ENCODE measurements around the gene CYTH3. TPM values are rescaled to one million over a fixed set of nuclear protein-coding genes. Genes with fewer than 3 reads are reported as not detected.

The CYTH3 gene
- total RNA-seq, 1 donor: 33.2 TPM

- no peak overlapping the region for H3K4me3 ChIP-seq (ENCODE audit: low read depth, low read length)
- TF ChIP-seq CTCF (IDR thresholded peaks at IDR 0.05; ENCODE audit: insufficient read depth, low read depth, low read length): no peak
- DNase-seq (ENCODE audit: low read depth): no peak
These were observed 7.5 kb upstream of the CYTH3 start for GRCh38 chr7:6279937-6280336.

GRCh38 chr7:6279341-6279740, 6.9 kb upstream of the CYTH3 start:
- no peak for DNase-seq (ENCODE audit: low read depth)

DNA sequence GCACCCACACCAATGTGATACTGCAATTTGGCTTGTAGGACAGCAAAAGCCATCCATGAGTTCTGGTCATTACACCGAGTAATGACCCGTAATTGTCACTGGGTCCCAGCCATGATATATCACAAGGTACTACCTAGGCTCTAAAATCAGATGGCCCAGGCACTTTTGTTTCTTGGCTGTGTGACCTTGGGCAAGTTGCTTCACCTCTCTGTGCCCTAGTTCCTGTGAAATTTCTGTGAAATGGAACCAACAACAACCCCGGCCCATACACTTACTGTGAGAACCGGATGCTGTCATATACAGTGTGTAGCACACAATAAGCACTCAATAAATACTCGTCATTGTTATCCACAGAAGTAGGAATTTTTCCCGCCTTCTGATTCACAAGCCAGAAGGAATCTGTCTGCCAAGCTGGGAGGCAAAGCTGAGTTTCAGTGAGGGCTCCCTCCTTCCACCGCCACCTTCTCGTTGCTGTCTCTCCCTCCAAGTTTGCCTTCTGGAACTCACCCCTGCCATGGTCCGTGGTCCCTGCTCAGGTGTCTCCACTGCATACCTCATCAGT, 6.4 kb upstream of the CYTH3 start:
- TF ChIP-seq CTCF (IDR thresholded peaks at IDR 0.05; ENCODE audit: insufficient read depth, low read depth, low read length): no peak
- DNase-seq (ENCODE audit: low read depth): no peak
- H3K4me3 ChIP-seq (ENCODE audit: low read depth, low read length): no peak overlapping the region

More at GRCh38 chr7:6279341-6279740, 6.9 kb upstream of the CYTH3 start:
- no peak for TF ChIP-seq CTCF (IDR thresholded peaks at IDR 0.05; ENCODE audit: insufficient read depth, low read depth, low read length)
- no peak overlapping the region for H3K4me3 ChIP-seq (ENCODE audit: low read depth, low read length)

DNA sequence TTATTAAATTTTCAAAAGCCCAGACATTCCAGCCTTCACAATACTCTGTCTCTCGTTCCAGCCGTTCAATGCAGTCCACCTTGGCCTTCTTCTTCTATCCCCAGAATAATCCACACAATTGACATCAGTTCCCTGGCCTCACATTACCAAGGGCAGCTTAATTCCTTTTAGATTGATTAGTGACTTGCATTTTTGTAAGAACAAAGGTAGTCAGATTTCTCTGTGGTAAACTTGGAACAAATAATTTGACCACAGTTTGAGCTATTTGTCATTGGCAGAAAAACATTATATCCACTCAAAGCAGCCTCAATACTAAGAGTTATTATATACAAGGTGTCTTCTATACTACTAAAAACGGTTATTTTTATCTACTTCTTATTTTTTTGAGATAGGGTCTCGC, 5.1 kb upstream of the CYTH3 start:
- TF ChIP-seq CTCF (IDR thresholded peaks at IDR 0.05; ENCODE audit: insufficient read depth, low read depth, low read length): no peak

GRCh38 chr7:6276911-6277408, 4.5 kb upstream of the CYTH3 start:
- no peak for DNase-seq (ENCODE audit: low read depth)
- H3K4me3 ChIP-seq (ENCODE audit: low read depth, low read length): no peak overlapping the region
- no peak for TF ChIP-seq CTCF (IDR thresholded peaks at IDR 0.05; ENCODE audit: insufficient read depth, low read depth, low read length)

More for the DNA sequence above, 5.1 kb upstream of the CYTH3 start:
- H3K4me3 ChIP-seq (ENCODE audit: low read depth, low read length): no peak overlapping the region
- DNase-seq (ENCODE audit: low read depth): no peak

GRCh38 chr7:6274743-6275142, 2.3 kb upstream of the CYTH3 start:
- DNase-seq (ENCODE audit: low read depth): no peak
- H3K4me3 ChIP-seq (ENCODE audit: low read depth, low read length): no peak overlapping the region
- no peak for TF ChIP-seq CTCF (IDR thresholded peaks at IDR 0.05; ENCODE audit: insufficient read depth, low read depth, low read length)
